SJCRH30 (cell line): ENCODE data around the gene PSMD11. TPM values are rescaled to one million over a fixed set of nuclear protein-coding genes. Genes with fewer than 3 reads are reported as not detected.
A peak's percentile ranks its signal among the peaks of the same experiment; 100 is the strongest.

ENCODE experiments used
- DNase-seq, 2 experiments: peaks; one replicate each; pipeline ENCODE4 v3.0.0-alpha.2; 2015 to 2020
- H3K27ac ChIP-seq: fragments of 250-450 bp; sonication (Bioruptor Pico); 2 replicates; pipeline ENCODE4 v1.5.1; 2020; ENCODE audit warnings: mild to moderate bottlenecking, moderate library complexity
- H3K27me3 ChIP-seq: fragments of 250-450 bp; sonication (Bioruptor Pico); 2 replicates; pipeline ENCODE4 v1.5.1; 2020; ENCODE audit warnings: mild to moderate bottlenecking, moderate library complexity
- H3K36me3 ChIP-seq: fragments of 250-450 bp; sonication (Bioruptor Pico); 2 replicates; pipeline ENCODE4 v1.5.1; 2020; ENCODE audit warnings: mild to moderate bottlenecking, moderate library complexity
- H3K4me1 ChIP-seq: fragments of 250-450 bp; sonication (Bioruptor Pico); 2 replicates; pipeline ENCODE4 v1.5.1; 2020; ENCODE audit warnings: mild to moderate bottlenecking, moderate library complexity
- H3K4me3 ChIP-seq: fragments of 250-450 bp; sonication (Bioruptor Pico); 2 replicates; pipeline ENCODE4 v1.5.1; 2020; ENCODE audit warnings: mild to moderate bottlenecking, moderate library complexity
- H3K9me3 ChIP-seq: fragments of 250-450 bp; sonication (Bioruptor Pico); replicated peaks from 2 replicates; pipeline ENCODE4 v1.5.1; 2020; ENCODE audit warnings: mild to moderate bottlenecking, moderate library complexity
- total RNA-seq: library from RNA; depleted of rRNA; stranded (reverse); fragments of >200 nt; shearing (Covaris generic); gene quantifications from 2 replicates; pipeline ENCODE4 v1.2.3, GENCODE V29; 2014

The PSMD11 gene
- total RNA-seq, 1 experiment from 2014 or later: 172 TPM

- DNase-seq: no peak
- Histone ChIP-seq H3K27me3 (no peaks in the 10 kb centered on the region), H3K4me3 (no peak overlapping the region), H3K4me1 (peaks cover 8% of the 10 kb centered on the region; the same call in 1 of the 2 replicates), H3K36me3 (no peaks in the 10 kb centered on the region), H3K9me3 (no peaks in the 10 kb centered on the region), H3K27ac (no peak overlapping the region)
Measured at GRCh38 chr17:32490101-32490482, 45.8 kb downstream of the PSMD11 start.

GRCh38 chr17:32491371-32492263, 47.3 kb downstream of the PSMD11 start:
- no peaks in the 10 kb centered on the region for H3K9me3 ChIP-seq
- H3K36me3 ChIP-seq: no peaks in the 10 kb centered on the region
- 0 out of 2 replicates have a peak, but pooled peaks cover under 1% of the 10 kb centered on the region for H3K27me3 ChIP-seq
- H3K27ac ChIP-seq: no peak overlapping the region
- no peak for DNase-seq
- peaks cover 3% of the 10 kb centered on the region; the same call in 1 of the 2 replicates for H3K4me1 ChIP-seq
- H3K4me3 ChIP-seq: no peak overlapping the region

- peaks cover 3% of the 10 kb centered on the region; the same call in 1 of the 2 replicates for H3K4me1 ChIP-seq
- H3K36me3 ChIP-seq: no peaks in the 10 kb centered on the region
- 0 out of 2 replicates have a peak, but pooled peaks cover 4% of the 10 kb centered on the region for H3K27me3 ChIP-seq
- H3K4me3 ChIP-seq: no peak overlapping the region
- DNase-seq: no peak
- no peaks in the 10 kb centered on the region for H3K9me3 ChIP-seq
- H3K27ac ChIP-seq: no peak overlapping the region
Measured at GRCh38 chr17:32492264-32492589, 47.9 kb downstream of the PSMD11 start.

- H3K27me3 ChIP-seq: peaks cover 7% of the 10 kb centered on the region; the same call in 1 of the 2 replicates
- H3K4me1 ChIP-seq: peaks cover 3% of the 10 kb centered on the region; the same call in 1 of the 2 replicates
- H3K36me3 ChIP-seq: no peaks in the 10 kb centered on the region
- no peak overlapping the region for H3K27ac ChIP-seq
- H3K9me3 ChIP-seq: no peaks in the 10 kb centered on the region
- DNase-seq: no peak
- H3K4me3 ChIP-seq: no peak overlapping the region
Measured at GRCh38 chr17:32492648-32493289, 48.5 kb downstream of the PSMD11 start.

GRCh38 chr17:32493571-32493970, 49.3 kb downstream of the PSMD11 start:
- H3K9me3 ChIP-seq: no peaks in the 10 kb centered on the region
- peaks cover 6% of the 10 kb centered on the region; the same call in 1 of the 2 replicates for H3K4me1 ChIP-seq
- no peak for DNase-seq
- H3K27ac ChIP-seq: no peak overlapping the region
- no peaks in the 10 kb centered on the region for H3K36me3 ChIP-seq
- H3K27me3 ChIP-seq: peaks cover 8% of the 10 kb centered on the region; the same call in 1 of the 2 replicates
- no peak overlapping the region for H3K4me3 ChIP-seq

GRCh38 chr17:32493976-32494513, 49.7 kb downstream of the PSMD11 start:
- H3K27ac ChIP-seq: no peak overlapping the region
- peaks cover 8% of the 10 kb centered on the region; the same call in 1 of the 2 replicates for H3K27me3 ChIP-seq
- peaks cover 6% of the 10 kb centered on the region; the same call in 1 of the 2 replicates for H3K4me1 ChIP-seq
- H3K36me3 ChIP-seq: no peaks in the 10 kb centered on the region
- no peaks in the 10 kb centered on the region for H3K9me3 ChIP-seq
- DNase-seq: no peak
- H3K4me3 ChIP-seq: no peak overlapping the region

GRCh38 chr17:32494621-32495358, 50.5 kb downstream of the PSMD11 start:
- H3K9me3 ChIP-seq: no peaks in the 10 kb centered on the region
- no peaks in the 10 kb centered on the region for H3K36me3 ChIP-seq
- H3K27ac ChIP-seq: no peak overlapping the region
- peaks cover 8% of the 10 kb centered on the region; the same call in 1 of the 2 replicates for H3K27me3 ChIP-seq
- DNase-seq: no peak
- no peak overlapping the region for H3K4me3 ChIP-seq
- H3K4me1 ChIP-seq: peaks cover 6% of the 10 kb centered on the region; the same call in 1 of the 2 replicates

GRCh38 chr17:32495359-32496231, 51.3 kb downstream of the PSMD11 start:
- peak; percentile 48 to 54 for DNase-seq
- H3K27ac ChIP-seq: no peak overlapping the region

GRCh38 chr17:32496395-32497073, 52.2 kb downstream of the PSMD11 start:
- Histone ChIP-seq H3K27me3 (peaks cover 8% of the 10 kb centered on the region; the same call in 1 of the 2 replicates), H3K4me1 (peaks cover 6% of the 10 kb centered on the region; the same call in 1 of the 2 replicates), H3K9me3 (no peaks in the 10 kb centered on the region), H3K27ac (no peak overlapping the region), H3K4me3 (no peak overlapping the region), H3K36me3 (no peaks in the 10 kb centered on the region)
- DNase-seq: no peak

More at GRCh38 chr17:32495359-32496231, 51.3 kb downstream of the PSMD11 start:
- Histone ChIP-seq H3K27me3 (peaks cover 8% of the 10 kb centered on the region; the same call in 1 of the 2 replicates), H3K9me3 (no peaks in the 10 kb centered on the region), H3K36me3 (no peaks in the 10 kb centered on the region), H3K4me1 (peaks cover 6% of the 10 kb centered on the region; the same call in 1 of the 2 replicates), H3K4me3 (no peak overlapping the region)

GRCh38 chr17:32497431-32498205, 53.3 kb downstream of the PSMD11 start:
- DNase-seq: no peak

GRCh38 chr17:32498391-32498790, 54.1 kb downstream of the PSMD11 start:
- Histone ChIP-seq H3K27me3 (peaks cover 8% of the 10 kb centered on the region; the same call in 1 of the 2 replicates), H3K9me3 (no peaks in the 10 kb centered on the region), H3K4me1 (peaks cover 16% of the 10 kb centered on the region), H3K36me3 (no peaks in the 10 kb centered on the region), H3K27ac (no peak overlapping the region), H3K4me3 (no peak overlapping the region)
- DNase-seq: peak in 1 of 2 experiments; percentile 38

More at GRCh38 chr17:32497431-32498205, 53.3 kb downstream of the PSMD11 start:
- peaks cover 8% of the 10 kb centered on the region; the same call in 1 of the 2 replicates for H3K27me3 ChIP-seq
- no peaks in the 10 kb centered on the region for H3K9me3 ChIP-seq
- peaks cover 8% of the 10 kb centered on the region for H3K4me1 ChIP-seq
- H3K4me3 ChIP-seq: no peak overlapping the region
- no peak overlapping the region for H3K27ac ChIP-seq
- no peaks in the 10 kb centered on the region for H3K36me3 ChIP-seq

GRCh38 chr17:32502013-32502412, 57.7 kb downstream of the PSMD11 start:
- no peaks in the 10 kb centered on the region for H3K9me3 ChIP-seq
- peaks cover 4% of the 10 kb centered on the region; the same call in 1 of the 2 replicates for H3K27me3 ChIP-seq
- H3K27ac ChIP-seq: no peak overlapping the region
- peaks cover 31% of the 10 kb centered on the region for H3K4me1 ChIP-seq
- no peak overlapping the region for H3K4me3 ChIP-seq
- H3K36me3 ChIP-seq: no peaks in the 10 kb centered on the region
- DNase-seq: no peak
